Smooth muscle cell of trachea (primary cell): ENCODE data around the gene C10orf71. TPM values are rescaled to one million over a fixed set of nuclear protein-coding genes. Genes with fewer than 3 reads are reported as not detected.

Source experiments
- total RNA-seq: library from RNA; depleted of rRNA; stranded (reverse); fragments of >200 nt; gene quantifications from 2 replicates; pipeline ENCODE4 v1.2.1, GENCODE V29; 2014

Gene C10orf71, protein sequence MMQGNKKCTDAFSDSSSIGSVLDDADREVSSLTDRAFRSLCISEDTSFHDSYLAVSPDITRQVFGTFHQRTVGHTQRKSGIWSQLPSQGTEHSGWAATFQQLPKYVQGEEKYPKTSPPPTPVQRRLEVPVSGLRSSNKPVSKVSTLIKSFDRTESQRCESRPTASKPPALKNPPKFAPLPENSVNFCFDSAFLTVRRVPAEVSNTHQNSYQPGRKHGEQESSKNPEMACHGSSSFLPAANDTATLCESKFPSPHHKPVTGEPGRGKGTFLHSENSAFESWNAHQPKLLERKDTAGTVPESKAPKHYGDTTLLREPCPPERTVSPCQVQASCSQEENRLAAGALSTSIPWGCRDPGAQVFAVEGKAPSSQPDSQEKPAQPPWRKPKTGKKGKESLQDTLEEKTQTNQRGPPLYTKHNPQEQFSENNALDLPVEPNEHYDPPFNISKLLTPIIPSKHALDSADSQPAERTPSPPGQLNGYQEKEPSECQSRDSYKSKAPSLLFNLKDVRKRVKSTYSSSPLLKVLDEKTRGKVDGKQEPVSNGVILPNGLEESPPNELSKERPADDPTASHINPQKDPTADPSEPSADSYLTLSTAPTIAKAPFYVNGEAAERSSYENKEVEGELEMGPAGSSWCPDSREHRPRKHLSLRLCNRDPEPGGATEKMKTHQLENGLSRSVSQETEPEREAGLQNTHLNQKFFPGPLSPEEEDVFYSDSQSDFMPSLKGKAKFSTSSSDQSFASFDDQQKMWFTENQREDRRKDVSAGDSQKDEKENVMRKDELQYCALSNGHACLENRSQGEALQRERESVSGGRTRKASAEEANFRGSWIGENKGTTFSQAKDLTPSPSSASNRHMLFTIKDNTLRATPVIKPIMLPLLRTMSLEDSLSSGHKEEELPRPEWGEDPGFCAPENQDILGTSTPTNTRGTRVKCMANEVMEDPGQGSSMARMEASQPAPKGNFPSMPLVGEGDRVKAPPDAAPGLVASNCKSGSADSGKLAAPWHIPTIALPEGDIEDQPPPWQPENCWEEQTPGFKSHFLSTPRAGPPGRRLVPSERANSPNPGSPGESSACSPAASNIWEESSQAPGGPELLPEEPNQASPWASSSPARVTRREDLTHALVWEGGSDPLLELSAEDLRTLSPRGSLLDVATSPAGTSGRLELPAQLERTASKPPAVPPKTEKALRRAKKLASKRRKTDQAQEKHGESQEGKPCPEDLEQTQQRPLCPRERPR (N-terminal part only)
- total RNA-seq: not detected in 2 replicates

DNA sequence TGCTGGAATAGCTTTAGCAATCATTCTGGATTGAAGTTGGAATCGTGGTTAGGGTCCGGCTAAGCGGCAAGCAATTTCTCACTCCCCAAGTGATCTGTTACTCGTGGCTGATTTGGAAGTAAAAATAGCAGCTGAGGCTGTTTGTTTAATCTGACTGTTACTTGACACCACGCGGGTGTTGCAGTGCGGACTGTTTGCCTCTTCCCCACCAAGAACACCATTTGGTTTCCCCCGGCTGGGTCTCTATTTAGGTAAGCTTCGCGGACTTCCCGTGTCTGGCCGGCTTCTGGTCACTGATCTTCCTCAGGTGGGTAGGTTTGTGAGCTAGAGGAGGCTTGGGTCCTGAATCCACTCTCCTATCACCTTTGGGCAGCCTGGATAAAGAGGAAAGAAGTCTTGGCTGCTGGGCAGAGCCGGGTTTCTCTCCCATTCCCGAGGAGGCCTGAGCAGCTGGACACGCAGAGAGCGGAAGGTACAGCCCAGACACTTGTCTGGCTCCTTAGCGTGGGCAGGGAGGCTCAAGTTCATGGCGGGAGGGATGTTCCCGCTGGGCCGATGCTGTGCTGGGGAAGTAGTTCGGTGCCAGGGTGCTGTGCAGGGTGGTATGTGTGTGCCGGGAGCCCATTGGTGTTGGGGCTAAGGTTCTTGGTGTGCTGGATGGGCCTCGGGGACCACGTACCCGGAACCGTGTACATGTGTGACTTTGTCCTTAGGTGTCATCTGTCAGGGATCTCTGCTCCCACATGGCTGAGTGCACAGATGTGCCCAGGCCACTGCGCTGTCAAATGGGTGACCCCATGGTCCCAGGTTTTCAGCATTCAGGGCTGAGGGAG, at the start of gene C10orf71:
C10orf71 (plus strand) TSS at position 188 of the 833 bp plus-strand sequence. CDS start 23,376 bp downstream, outside the sequence.

Other genes starting within 250 kb of the C10orf71 start
- 8.7 and 11.1 TPM in 2 replicates for gene VSTM4, start 183.6 kb upstream of the C10orf71 start, total RNA-seq
- gene FAM170B, start 165.1 kb upstream of the C10orf71 start, total RNA-seq: not detected in 2 replicates
- not detected in 2 replicates for gene TMEM273, start 110.8 kb upstream of the C10orf71 start, total RNA-seq
- gene DRGX, start 96.9 kb downstream of the C10orf71 start, total RNA-seq: not detected in 2 replicates
- 13.5 and 14.4 TPM in 2 replicates for gene ERCC6, start 240.0 kb downstream of the C10orf71 start, total RNA-seq